Peyer's patch (tissue), 4 donors: ENCODE measurements around the gene TINAG.

Experiments used
- CTCF ChIP-seq, 6 experiments: fragments of 450-650 bp in 4 of 6; fragments of 200-600 bp in 2 of 6; sonication (generic) in 1 of 6; IDR thresholded peaks; one replicate each; pipeline ENCODE4 v1.5.1; 2017 to 2019; ENCODE audit warnings: antibody characterized with exemption in 6 of 6, mild to moderate bottlenecking in 3 of 6, moderate library complexity in 1 of 6
- POLR2A ChIP-seq, 2 donors: fragments of 450-650 bp; IDR thresholded peaks; one replicate each; pipeline ENCODE4 v1.5.1; 2017; ENCODE audit warnings: antibody characterized with exemption in 2 of 2, mild to moderate bottlenecking in 2 of 2, moderate library complexity in 2 of 2

GRCh38 chr6:54289426-54289825 lies 18.8 kb upstream of the TINAG start:
- no peak for TF ChIP-seq CTCF (IDR thresholded peaks at IDR 0.05)
- TF ChIP-seq POLR2A (IDR thresholded peaks at IDR 0.05): no peak
